ENCODE measurements around the gene FAM8A1. TPM values are rescaled to one million over a fixed set of nuclear protein-coding genes. Genes with fewer than 3 reads are reported as not detected.

The FAM8A1 gene
- total RNA-seq, 1 donor from 2014 or later: 6.3 TPM

DNA sequence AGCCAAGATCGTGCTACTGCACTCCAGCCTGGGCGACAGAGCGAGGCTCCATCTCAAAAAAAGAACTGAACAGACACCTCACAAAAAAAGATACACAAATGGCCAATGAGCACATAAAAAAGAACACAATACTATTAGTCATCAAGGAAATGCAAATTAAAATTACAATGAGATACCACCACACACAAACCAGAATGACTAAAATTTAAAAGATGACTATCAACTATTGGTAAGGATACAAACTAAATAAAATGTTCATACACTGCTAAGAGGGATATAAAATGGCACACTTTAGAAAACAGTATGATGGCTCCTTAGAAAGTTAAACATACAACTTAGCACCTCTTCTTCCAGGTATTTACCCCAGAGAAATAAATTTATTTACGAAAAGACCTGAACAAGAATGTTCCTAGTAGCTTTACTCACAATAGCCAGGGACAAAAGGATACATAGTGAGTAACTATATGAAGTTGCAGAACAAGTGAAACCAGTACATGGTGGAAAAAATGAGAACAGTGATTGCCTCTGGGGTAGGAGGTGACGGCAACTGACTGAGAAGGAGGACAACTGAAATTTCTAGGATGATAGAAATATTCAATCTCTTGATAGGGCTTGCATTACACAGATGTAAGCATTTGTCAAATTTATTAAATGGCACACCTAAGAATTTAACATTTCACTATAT lies 53.2 kb downstream of the FAM8A1 start:
- FAIRE-seq: no peak
- H3K4me3 ChIP-seq (ENCODE audit: low read depth, low read length): no peak overlapping the region
- no peaks in the 10 kb centered on the region for H3K27me3 ChIP-seq (ENCODE audit: control insufficient read depth, insufficient read depth, low read length)
- peaks cover 2% of the 10 kb centered on the region for H3K36me3 ChIP-seq (ENCODE audit: control insufficient read depth, insufficient read depth, low read length)
- TF ChIP-seq, protein P1, sequence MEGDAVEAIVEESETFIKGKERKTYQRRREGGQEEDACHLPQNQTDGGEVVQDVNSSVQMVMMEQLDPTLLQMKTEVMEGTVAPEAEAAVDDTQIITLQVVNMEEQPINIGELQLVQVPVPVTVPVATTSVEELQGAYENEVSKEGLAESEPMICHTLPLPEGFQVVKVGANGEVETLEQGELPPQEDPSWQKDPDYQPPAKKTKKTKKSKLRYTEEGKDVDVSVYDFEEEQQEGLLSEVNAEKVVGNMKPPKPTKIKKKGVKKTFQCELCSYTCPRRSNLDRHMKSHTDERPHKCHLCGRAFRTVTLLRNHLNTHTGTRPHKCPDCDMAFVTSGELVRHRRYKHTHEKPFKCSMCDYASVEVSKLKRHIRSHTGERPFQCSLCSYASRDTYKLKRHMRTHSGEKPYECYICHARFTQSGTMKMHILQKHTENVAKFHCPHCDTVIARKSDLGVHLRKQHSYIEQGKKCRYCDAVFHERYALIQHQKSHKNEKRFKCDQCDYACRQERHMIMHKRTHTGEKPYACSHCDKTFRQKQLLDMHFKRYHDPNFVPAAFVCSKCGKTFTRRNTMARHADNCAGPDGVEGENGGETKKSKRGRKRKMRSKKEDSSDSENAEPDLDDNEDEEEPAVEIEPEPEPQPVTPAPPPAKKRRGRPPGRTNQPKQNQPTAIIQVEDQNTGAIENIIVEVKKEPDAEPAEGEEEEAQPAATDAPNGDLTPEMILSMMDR (IDR thresholded peaks at IDR 0.05; ENCODE audit: insufficient read depth, low read length, severe bottlenecking): no peak
- peak; percentile 10 for DNase-seq (ENCODE audit: low read depth)

DNA sequence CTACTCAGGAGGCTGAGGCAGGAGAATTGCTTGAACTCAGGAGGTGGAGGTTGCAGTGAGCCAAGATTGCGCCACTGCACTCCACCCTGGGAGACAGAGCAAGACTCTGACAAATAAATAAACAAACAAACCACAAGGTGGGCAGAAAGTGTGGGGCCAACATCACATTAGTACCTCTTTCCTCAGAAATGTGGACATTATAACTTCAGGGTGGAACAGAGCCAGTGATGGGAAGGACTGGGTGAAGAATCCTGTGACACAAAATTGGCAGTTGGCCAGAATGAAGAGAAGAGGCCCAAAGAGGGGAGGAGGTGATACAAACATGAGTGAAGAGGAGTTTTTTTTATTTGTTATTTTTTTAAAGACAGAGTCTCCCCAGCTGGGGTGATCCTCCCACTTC lies 56.0 kb downstream of the FAM8A1 start:
- TF ChIP-seq, protein P1 (IDR thresholded peaks at IDR 0.05; ENCODE audit: insufficient read depth, low read length, severe bottlenecking): no peak
- Histone ChIP-seq H3K36me3 (ENCODE audit: control insufficient read depth, insufficient read depth, low read length) (peaks cover 4% of the 10 kb centered on the region), H3K4me3 (ENCODE audit: low read depth, low read length) (no peak overlapping the region), H3K27me3 (ENCODE audit: control insufficient read depth, insufficient read depth, low read length) (no peaks in the 10 kb centered on the region)
- DNase-seq (ENCODE audit: low read depth) (no peak), FAIRE-seq (no peak)

DNA sequence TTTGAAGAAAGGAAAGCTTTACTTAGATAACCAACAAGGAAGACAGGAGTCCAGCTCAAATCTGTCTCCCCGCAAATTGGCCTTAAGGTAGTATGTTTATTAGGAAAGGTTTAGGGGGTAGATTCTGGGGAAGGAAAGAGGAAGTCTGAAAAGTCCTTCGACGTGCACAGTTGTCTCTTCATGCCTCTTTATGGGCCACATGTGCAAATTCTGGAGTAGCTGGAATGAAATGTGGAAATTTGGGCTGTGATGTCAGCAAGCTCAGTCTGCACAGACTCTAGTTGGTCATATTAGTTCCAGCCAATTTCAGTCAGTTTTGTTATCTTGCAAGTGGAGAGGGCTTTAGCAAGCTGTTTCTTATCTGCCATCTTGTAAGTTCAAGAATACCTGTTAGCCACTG lies 56.5 kb downstream of the FAM8A1 start:
- Histone ChIP-seq H3K27me3 (ENCODE audit: control insufficient read depth, insufficient read depth, low read length) (no peaks in the 10 kb centered on the region), H3K4me3 (ENCODE audit: low read depth, low read length) (no peak overlapping the region), H3K36me3 (ENCODE audit: control insufficient read depth, insufficient read depth, low read length) (peaks cover 5% of the 10 kb centered on the region)
- DNase-seq (ENCODE audit: low read depth): no peak
- TF ChIP-seq, protein P1 (IDR thresholded peaks at IDR 0.05; ENCODE audit: insufficient read depth, low read length, severe bottlenecking): no peak
- FAIRE-seq: no peak

Other genes with a start within 250 kb of the FAM8A1 start
- 2.1 and 3.1 TPM in 2 replicates for gene CAP2, start 206.7 kb upstream of the FAM8A1 start, total RNA-seq
- 13.2 and 13.6 TPM in 2 replicates for gene NUP153, start 106.6 kb downstream of the FAM8A1 start, total RNA-seq